GM19328 (cell line): ENCODE data around the gene NMNAT1.
A peak's percentile ranks its signal among the peaks of the same experiment; 100 is the strongest.
"Not testable (repeated sequence)": the region's sequence is repeated elsewhere in the genome, so short reads cannot be mapped to it uniquely, and the experiment has no call there.

ENCODE experiments used
- ATAC-seq: cut with Tn5 transposase; IDR thresholded peaks from one replicate; pipeline ENCODE4 v1.9.1; 2021; ENCODE audit warnings: mild to moderate bottlenecking, moderate library complexity; ENCODE audit not compliant: unreplicated experiment

NMNAT1 gene

GRCh38 chr1:10014016-10014415 lies 70.7 kb downstream of the NMNAT1 start:
- no peak for ATAC-seq

GRCh38 chr1:10019561-10019960 lies 76.3 kb downstream of the NMNAT1 start:
- ATAC-seq: no peak

- no peak for ATAC-seq
Observed at GRCh38 chr1:10020086-10020485, 76.8 kb downstream of the NMNAT1 start.

- not testable (repeated sequence) for ATAC-seq
Observed at GRCh38 chr1:10020678-10021077, 77.4 kb downstream of the NMNAT1 start.

GRCh38 chr1:10021992-10022391 lies 78.7 kb downstream of the NMNAT1 start:
- ATAC-seq: not testable (repeated sequence)

GRCh38 chr1:10022656-10023055 lies 79.4 kb downstream of the NMNAT1 start:
- ATAC-seq: no peak

GRCh38 chr1:10025354-10025753 lies 82.1 kb downstream of the NMNAT1 start:
- ATAC-seq: no peak

GRCh38 chr1:10027027-10027426 lies 83.8 kb downstream of the NMNAT1 start:
- no peak for ATAC-seq

- ATAC-seq: not testable (repeated sequence)
Observed at GRCh38 chr1:10028956-10029500, 85.8 kb downstream of the NMNAT1 start.

- no peak for ATAC-seq
Observed at GRCh38 chr1:10031461-10031860, 88.2 kb downstream of the NMNAT1 start.

- peak; percentile 98 for ATAC-seq
Observed at GRCh38 chr1:10032590-10033358, 89.5 kb downstream of the NMNAT1 start, which contains the start of gene UBE4B. UBE4B (plus strand) TSS chr1:10032958; CDS start chr1:10033671, 713 bp downstream.

- no peak for ATAC-seq
Observed at GRCh38 chr1:10033359-10033845, 90.1 kb downstream of the NMNAT1 start.
